K562 (cell line): ENCODE measurements around the gene MAD1L1. TPM values are rescaled to one million over a fixed set of nuclear protein-coding genes. Genes with fewer than 3 reads are reported as not detected.

Source experiments
- AFF1 ChIP-seq, 2 experiments: fragments of 450-650 bp; IDR thresholded peaks; 2 replicates each; pipeline ENCODE4 v1.6.1; 2018; ENCODE audit warnings: mild to moderate bottlenecking in 2 of 2, low read depth in 1 of 2; ENCODE audit not compliant: partially characterized antibody in 2 of 2
- BACH1 ChIP-seq: fragments of 200-800 bp; sonication (Bioruptor generic); IDR thresholded peaks from 2 replicates; pipeline ENCODE4 v1.6.1; 2016; ENCODE audit warnings: missing genetic modification characterization, missing compliant biosample characterization
- CBX8 ChIP-seq: fragments of 200-600 bp; sonication (generic); IDR thresholded peaks from 2 replicates; pipeline ENCODE4 v1.6.1; 2012; ENCODE audit warnings: borderline replicate concordance, mixed run types, low read depth, mild to moderate bottlenecking, moderate library complexity, mixed read lengths, low read length, control low read depth, inconsistent platforms; ENCODE audit not compliant: poor library complexity, severe bottlenecking; ENCODE audit errors: extremely low read depth
- CEBPB ChIP-seq: fragments of 450-650 bp; IDR thresholded peaks from 2 replicates; pipeline ENCODE4 v1.6.1; 2016; ENCODE audit warnings: missing genetic modification characterization, missing compliant biosample characterization
- CHD2 ChIP-seq: IDR thresholded peaks from 2 replicates; pipeline ENCODE4 v1.6.1; 2011; ENCODE audit warnings: low read depth, low read length
- E2F8 ChIP-seq: fragments of 450-650 bp; IDR thresholded peaks from 2 replicates; pipeline ENCODE4 v1.7.1; 2018; ENCODE audit warnings: mild to moderate bottlenecking, low read depth; ENCODE audit not compliant: partially characterized antibody
- ETV1 ChIP-seq: fragments of 450-650 bp; conservative IDR thresholded peaks from 2 replicates; pipeline ENCODE4 v1.6.1; 2016; ENCODE audit warnings: missing genetic modification characterization, control low read depth, low read depth, missing compliant biosample characterization
- FOXJ3 ChIP-seq: sonication (generic); formaldehyde crosslinking; IDR thresholded peaks from 2 replicates; pipeline ENCODE4 v1.4.0; 2020; ENCODE audit warnings: mild to moderate bottlenecking, missing genetic modification reagents
- FUS ChIP-seq: fragments of 200-400 bp; formaldehyde crosslinking; optimal IDR thresholded peaks from 2 replicates; pipeline ENCODE3; 2017; ENCODE audit warnings: low read depth, low read length
- MCM3 ChIP-seq: fragments of 450-650 bp; IDR thresholded peaks from 2 replicates; pipeline ENCODE4 v1.6.1; 2016
- NCOR1 ChIP-seq: fragments of 450-650 bp; IDR thresholded peaks from 2 replicates; pipeline ENCODE4 v1.6.1; 2016; ENCODE audit warnings: mild to moderate bottlenecking, moderate library complexity
- PTRF ChIP-seq: fragments of 450-650 bp; IDR thresholded peaks from 2 replicates; pipeline ENCODE4 v1.6.1; 2016; ENCODE audit warnings: mild to moderate bottlenecking, missing genetic modification characterization, missing compliant biosample characterization
- TEAD2 ChIP-seq: fragments of 450-650 bp; IDR thresholded peaks from 2 replicates; pipeline ENCODE4 v1.6.1; 2016; ENCODE audit warnings: missing genetic modification characterization, control low read depth, missing compliant biosample characterization
- XRCC4 ChIP-seq: IDR thresholded peaks from one replicate; pipeline ENCODE4 v1.6.1; 2011; ENCODE audit not compliant: insufficient read depth, insufficient read length; ENCODE audit errors: extremely low read depth
- XRCC5 ChIP-seq: fragments of 200-400 bp; formaldehyde crosslinking; IDR thresholded peaks from 2 replicates; pipeline ENCODE4 v1.6.1; 2017; ENCODE audit warnings: low read depth, mild to moderate bottlenecking, low read length
- ZC3H4 ChIP-seq: sonication (generic); formaldehyde crosslinking; IDR thresholded peaks from 2 replicates; pipeline ENCODE4 v1.9.0; 2021; ENCODE audit warnings: missing genetic modification reagents, borderline replicate concordance
- ZKSCAN3 ChIP-seq: fragments of 250-450 bp; sonication (Bioruptor Pico); IDR thresholded peaks from 2 replicates; pipeline ENCODE4 v1.4.0; 2020
- ZNF12 ChIP-seq: sonication (generic); formaldehyde crosslinking; IDR thresholded peaks from 2 replicates; pipeline ENCODE4 v1.4.0; 2020; ENCODE audit warnings: mild to moderate bottlenecking, missing genetic modification reagents
- ZNF133 ChIP-seq: fragments of 250-450 bp; sonication (Bioruptor Pico); IDR thresholded peaks from 2 replicates; pipeline ENCODE4 v1.4.0; 2020; ENCODE audit warnings: mild to moderate bottlenecking
- ZNF175 ChIP-seq: fragments of 200-800 bp; sonication (Bioruptor generic); IDR thresholded peaks from 2 replicates; pipeline ENCODE4 v1.6.1; 2016; ENCODE audit warnings: low read depth, mild to moderate bottlenecking, missing genetic modification characterization, missing compliant biosample characterization
- ZNF347 ChIP-seq: fragments of 450-650 bp; formaldehyde crosslinking; IDR thresholded peaks from 2 replicates; pipeline ENCODE4 v1.4.0; 2020; ENCODE audit warnings: low read depth, mild to moderate bottlenecking, moderate library complexity
- ZNF696 ChIP-seq: fragments of 250-450 bp; sonication (Bioruptor Pico); conservative IDR thresholded peaks from 2 replicates; pipeline ENCODE4 v1.4.0; 2020; ENCODE audit warnings: mild to moderate bottlenecking, moderate library complexity
- ZNF778 ChIP-seq: fragments of 450-650 bp; formaldehyde crosslinking; IDR thresholded peaks from 2 replicates; pipeline ENCODE4 v1.4.0; 2020; ENCODE audit warnings: mild to moderate bottlenecking, moderate library complexity
- polyA plus RNA-seq, 8 experiments: library from polyadenylated mRNA; depleted of rRNA in 4 of 8; stranded (reverse) in 5 of 8; unstranded in 3 of 8; fragments of >200 nt; fragmentation: Nextera tagmentation in 2 of 8; fragmentation: Illumina TruSeq in 1 of 8; extraction: Ambion mirVana in 2 of 8; extraction: Trizol in 1 of 8; gene quantifications; 2 replicates each; pipeline versions ENCODE4 v1.2.1 to v1.2.3, GENCODE V29; 2011 to 2014; ENCODE audit warnings: inconsistent platforms in 1 of 8, missing spikeins in 1 of 8
- total RNA-seq, 7 experiments: library from RNA; depleted of rRNA in 6 of 7; stranded (reverse); fragments of >200 nt in 6 of 7; fragmentation: Illumina TruSeq in 2 of 7; extraction: Trizol in 2 of 7; gene quantifications; 2 replicates each; pipeline versions ENCODE4 v1.2.1 to v1.2.3, GENCODE V29; 2011 to 2021; ENCODE audit warnings: low replicate concordance in 1 of 7

MAD1L1 gene
- total and polyA plus RNA-seq, 9 of the 15 experiments (the other 6 are each of a cell fraction or from before 2014, with no cell fraction given), result 1.7 to 89.7 (median 18.0) TPM

GRCh38 chr7:2241580-2242540, 9.1 kb upstream of the MAD1L1 start, which contains the start of the genes MRM2 and NUDT1 (continued):
- TF ChIP-seq CEBPB (tag) (no peak), FOXJ3 (CRISPR knock-in tag) (no peak), MCM3 (no peak), ZNF347 (CRISPR knock-in tag) (no peak), ZNF12 (0 out of 2 replicates have a peak, but pooled peaks have one; percentile 28), XRCC4 (no peak), XRCC5 (no peak), PTRF (tag) (no peak), ZKSCAN3 (no peak), ETV1 (tag) (peak; percentile 87), FUS (peak; percentile 46), CHD2 (no peak), ZNF696 (CRISPR knock-in tag) (no peak), CBX8 (no peak), ZNF175 (CRISPR knock-in tag) (no peak), NCOR1 (no peak), AFF1 (IDR thresholded peaks at IDR 0.05; ENCODE audit: low read depth in 1 of 2, partially characterized antibody in 2 of 2) (no peak), TEAD2 (tag) (no peak), E2F8 (peak; percentile 97), BACH1 (tag) (no peak), ZNF778 (CRISPR knock-in tag) (no peak), ZNF133 (CRISPR knock-in tag) (no peak), ZC3H4 (CRISPR knock-in tag) (no peak)
